Subcutaneous adipose tissue (tissue), 4 donors: Measurements from ENCODE around the gene SEC11C. TPM values are rescaled to one million over a fixed set of nuclear protein-coding genes. Genes with fewer than 3 reads are reported as not detected.

Source experiments
- total RNA-seq, 4 donors: library from RNA; depleted of rRNA; stranded (reverse); fragments of >200 nt; gene quantifications; one replicate each; pipeline ENCODE4 v1.1.0, GENCODE V29; 2016
- TF ChIP-seq, protein P1 (sequence below): fragments of 450-650 bp; IDR thresholded peaks from one replicate; pipeline ENCODE4 v1.5.1; 2016; ENCODE audit warnings: low read depth, mild to moderate bottlenecking, control low read depth, antibody characterized with exemption, moderate library complexity

SEC11C gene
- total RNA-seq, result 10 to 100 TPM in 3 of 4 donors, 1 to 10 TPM in 1; 8.3 to 28.4 (median 15.7) TPM

DNA sequence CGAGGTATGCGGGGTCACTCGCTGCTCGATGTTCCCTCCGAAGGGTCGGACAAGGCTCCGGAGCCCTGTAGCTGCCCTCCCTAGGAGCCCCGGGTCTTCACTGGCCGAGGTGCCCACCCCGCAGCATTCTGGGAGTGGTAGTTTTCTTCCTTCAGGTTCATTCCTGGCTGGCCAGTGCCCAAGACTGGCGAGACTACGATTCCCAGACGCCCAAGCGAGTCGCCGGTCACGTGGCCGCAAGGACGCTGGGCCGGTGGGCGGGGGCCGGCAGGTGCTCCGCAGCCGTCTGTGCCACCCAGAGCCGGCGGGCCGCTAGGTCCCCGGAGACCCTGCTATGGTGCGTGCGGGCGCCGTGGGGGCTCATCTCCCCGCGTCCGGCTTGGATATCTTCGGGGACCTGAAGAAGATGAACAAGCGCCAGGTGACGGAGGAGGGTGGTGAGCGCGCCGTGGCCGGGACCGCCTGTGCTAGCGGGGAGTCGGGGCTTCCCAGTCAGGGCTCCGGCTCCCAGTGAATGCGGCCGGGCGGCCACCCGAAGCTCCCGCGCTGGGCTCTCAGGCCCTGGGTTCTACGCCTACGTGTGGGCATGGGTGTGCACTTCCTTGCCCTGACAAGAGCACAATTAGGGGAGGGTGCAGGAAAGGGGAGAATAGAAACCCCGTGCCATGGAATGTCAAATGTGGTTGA lies at the start of gene SEC11C:
Gene SEC11C (plus strand): TSS at position 270 of the 687 bp plus-strand sequence. CDS start 65 bp downstream, at position 335.
- TF ChIP-seq, protein P1, sequence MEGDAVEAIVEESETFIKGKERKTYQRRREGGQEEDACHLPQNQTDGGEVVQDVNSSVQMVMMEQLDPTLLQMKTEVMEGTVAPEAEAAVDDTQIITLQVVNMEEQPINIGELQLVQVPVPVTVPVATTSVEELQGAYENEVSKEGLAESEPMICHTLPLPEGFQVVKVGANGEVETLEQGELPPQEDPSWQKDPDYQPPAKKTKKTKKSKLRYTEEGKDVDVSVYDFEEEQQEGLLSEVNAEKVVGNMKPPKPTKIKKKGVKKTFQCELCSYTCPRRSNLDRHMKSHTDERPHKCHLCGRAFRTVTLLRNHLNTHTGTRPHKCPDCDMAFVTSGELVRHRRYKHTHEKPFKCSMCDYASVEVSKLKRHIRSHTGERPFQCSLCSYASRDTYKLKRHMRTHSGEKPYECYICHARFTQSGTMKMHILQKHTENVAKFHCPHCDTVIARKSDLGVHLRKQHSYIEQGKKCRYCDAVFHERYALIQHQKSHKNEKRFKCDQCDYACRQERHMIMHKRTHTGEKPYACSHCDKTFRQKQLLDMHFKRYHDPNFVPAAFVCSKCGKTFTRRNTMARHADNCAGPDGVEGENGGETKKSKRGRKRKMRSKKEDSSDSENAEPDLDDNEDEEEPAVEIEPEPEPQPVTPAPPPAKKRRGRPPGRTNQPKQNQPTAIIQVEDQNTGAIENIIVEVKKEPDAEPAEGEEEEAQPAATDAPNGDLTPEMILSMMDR, result no peak

DNA sequence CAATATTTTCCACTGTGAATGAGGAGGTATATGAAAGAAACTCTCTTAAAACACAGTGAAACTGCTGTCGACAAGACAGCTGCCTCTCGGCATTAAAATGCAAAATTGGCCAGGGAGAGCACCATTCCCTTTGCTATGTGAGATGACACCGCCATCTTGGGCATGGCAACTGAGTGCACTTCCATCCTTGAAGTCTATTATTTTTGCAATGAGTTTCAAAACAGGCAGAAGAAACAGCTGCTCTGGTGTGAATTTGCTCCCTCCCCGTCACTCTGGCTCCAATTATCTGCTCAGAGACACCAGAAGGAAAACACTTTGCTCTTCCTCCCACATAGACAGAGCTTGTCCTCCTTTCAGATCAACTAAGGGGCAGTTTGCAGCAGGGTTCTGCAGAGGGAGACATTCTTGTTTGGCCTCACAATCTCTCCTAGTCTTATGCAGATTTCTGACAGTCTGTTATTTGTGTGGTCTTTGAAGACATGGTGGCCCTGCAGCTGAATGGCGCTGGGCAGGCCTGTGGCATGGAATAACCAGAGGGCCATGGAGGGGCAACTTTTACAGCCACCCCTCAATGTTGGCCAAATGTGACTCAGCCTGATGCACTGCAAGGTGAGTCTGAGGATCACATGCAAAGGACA lies 48.6 kb upstream of the SEC11C start:
- TF ChIP-seq, protein P1, result no peak

DNA sequence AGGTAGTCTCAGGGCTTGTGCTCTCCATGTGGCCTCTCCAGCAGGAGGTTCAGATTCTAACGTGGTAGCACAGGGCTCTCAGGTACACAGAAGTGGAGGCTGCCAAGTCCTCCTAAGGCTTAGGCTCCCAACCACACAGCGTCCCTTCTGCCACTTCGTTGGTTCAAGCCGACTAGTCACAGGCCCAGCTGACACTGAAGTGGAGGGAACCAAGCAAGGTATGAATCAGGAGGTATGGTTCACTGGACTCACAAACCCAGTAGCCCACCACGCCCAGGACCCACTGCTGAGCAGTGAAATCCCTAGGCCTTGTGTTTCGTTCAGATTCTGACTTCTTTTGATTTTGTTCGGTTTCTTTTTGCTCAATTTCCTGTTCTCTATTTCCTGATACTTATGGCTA lies 46.0 kb upstream of the SEC11C start:
- TF ChIP-seq, protein P1, result no peak

DNA sequence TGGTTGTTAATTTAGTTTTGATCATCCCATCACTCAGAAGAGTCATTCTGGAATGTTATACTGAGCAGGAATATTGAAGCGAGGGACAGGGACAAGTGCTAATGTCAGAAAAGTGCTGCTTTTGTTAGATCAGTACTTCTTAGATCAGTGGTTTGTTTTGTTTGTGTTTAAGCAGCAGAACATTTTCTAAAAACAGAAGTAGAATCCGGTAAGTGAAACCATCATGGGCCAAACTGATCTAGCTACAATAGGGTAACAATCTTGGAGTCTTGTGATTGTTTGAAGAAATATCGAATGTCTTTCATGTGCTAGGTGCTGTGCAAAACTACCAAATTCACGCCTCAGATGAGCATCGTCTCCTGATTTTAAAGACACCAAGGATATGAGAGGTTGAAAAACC lies 45.1 kb upstream of the SEC11C start:
- TF ChIP-seq, protein P1, result no peak

DNA sequence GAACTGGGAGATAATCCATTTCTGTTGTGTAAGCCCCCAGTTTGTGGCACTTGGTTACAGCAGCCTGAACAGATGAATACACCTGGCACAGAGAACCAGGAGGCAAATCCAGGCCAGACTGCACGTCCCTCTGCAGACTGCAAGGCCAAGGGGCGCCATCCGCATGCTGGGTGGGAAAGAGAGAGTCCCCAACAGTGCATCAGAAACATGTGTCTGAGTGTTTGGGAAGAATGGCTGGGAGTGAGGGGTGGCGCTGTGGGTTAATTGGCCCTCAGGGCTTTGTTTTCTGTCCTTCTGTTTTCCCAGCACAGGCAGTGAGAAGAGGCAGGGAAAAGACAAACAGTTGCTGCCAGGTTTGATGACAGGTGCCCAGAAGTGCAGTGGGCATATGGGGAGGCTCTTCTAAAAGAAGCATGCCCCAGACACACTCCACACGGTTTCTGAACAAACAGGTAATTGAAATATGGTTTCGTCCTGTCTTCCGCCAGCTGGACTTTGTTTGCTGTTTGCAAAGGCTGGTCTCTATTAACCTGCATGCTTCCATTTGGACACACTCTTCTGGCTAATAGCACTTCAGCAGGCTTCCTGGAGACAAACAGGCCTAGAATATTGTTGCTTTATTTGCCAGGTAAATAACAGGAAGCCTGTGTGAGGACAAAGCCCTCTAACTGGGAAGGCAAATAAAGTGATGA lies 43.4 kb upstream of the SEC11C start:
- TF ChIP-seq, protein P1, result no peak

DNA sequence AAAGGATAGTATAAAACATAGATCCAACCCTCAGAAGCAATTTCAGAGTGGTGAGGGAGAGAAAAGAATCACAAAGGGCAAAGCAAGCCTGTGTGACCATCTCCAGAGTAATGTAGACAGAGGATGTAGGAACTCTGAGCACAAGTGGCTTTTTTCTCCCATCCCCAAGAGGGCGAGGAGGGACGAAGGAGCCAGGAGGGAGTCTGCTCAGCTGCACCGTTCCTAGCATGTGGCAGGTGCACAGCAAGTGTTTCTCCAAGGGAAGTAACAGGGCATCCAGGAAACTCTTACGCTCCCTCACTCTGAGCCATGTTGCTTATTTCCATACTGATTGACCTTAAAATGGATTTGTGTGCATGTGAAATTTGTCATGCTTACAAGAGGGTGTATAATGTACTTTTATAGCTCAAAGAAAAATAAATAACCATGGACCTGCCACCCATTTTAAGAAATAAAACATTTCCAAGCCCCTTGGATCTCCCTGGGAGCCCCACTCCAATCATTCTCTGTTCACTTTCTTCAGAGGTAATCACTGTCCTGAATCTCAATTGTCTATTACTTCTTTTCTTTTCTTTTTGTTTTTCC lies 37.8 kb upstream of the SEC11C start:
- TF ChIP-seq, protein P1, result no peak

DNA sequence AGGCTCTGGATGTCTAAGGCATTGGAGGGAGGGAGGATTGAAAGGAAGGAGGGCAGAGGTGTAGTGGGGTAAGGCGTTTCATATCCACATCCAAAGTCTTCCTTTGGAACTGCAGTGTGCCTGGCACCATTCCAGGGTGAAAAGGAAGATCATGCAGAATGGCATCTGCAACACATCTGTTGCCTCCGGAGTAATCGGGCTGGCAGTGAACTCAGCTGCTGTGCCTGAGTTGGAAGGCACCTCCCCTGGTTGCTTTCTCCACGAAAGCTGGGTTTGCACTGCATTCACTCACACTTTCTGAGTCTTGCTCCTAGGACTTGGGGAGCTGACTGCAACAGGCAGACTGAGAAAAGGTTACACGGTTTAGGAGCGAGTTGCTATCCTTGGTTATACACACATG lies 30.3 kb upstream of the SEC11C start:
- TF ChIP-seq, protein P1, result no peak
